GM12801 (cell line): ENCODE measurements around the gene MARK3.

ENCODE experiments used
- CTCF ChIP-seq: IDR thresholded peaks from one replicate; pipeline ENCODE4 v1.5.1; 2011; ENCODE audit warnings: control low read depth; ENCODE audit not compliant: insufficient read length; ENCODE audit errors: extremely low read depth

Gene MARK3

GRCh38 chr14:103463149-103463548 lies 77.9 kb downstream of the MARK3 start:
- no peak for TF ChIP-seq CTCF

DNA sequence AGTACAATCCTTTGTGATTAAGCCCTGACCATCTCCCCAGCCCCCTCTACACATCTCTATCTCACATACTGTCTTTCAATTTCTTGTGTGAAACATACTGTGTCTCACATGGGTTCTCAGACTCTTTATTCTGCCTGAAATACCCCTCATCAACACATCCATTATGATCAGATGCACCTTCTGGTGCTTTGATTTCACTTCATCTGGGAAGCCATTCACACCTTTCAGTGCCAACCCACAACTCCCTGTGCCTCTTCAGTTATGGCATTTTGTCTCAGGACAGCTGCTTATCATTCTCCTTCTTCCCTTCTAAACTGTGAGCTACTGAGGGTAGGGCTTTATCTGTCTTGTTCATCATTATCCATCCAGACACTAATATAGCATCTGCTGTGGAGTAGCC lies 78.6 kb downstream of the MARK3 start:
- no peak for TF ChIP-seq CTCF

DNA sequence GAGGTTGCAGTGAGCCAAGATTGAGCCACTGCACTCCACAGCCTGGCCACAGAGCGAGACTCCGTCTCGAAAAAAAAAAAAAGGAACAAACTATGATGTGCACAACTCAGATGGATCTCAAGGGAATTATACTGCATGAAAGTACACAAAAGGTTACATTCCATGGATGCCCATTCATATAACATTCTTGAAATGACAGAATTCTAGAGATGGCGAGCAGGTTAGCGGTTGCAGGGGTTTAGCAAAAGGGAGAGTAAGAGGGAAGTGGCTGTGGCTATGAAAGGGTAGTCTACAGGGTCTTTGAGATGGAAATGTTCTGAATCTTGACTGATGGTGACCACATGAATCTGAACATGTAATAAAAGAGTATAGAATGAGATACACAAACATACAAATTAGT lies 87.7 kb downstream of the MARK3 start:
- no peak for TF ChIP-seq CTCF

DNA sequence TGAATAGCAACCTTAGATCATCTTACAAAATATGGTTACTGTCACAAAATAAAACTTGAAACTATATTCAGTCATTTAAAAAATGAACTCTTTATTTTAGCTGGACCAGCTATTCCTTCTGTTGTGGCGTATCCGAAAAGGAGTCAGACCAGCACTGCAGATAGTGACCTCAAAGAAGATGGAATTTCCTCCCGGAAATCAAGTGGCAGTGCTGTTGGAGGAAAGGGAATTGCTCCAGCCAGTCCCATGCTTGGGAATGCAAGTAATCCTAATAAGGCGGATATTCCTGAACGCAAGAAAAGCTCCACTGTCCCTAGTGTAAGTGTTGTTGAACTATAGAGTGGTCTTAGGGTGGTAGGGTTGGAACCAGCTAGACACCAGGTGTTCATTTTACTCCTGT lies 89.7 kb downstream of the MARK3 start:
- no peak for TF ChIP-seq CTCF

DNA sequence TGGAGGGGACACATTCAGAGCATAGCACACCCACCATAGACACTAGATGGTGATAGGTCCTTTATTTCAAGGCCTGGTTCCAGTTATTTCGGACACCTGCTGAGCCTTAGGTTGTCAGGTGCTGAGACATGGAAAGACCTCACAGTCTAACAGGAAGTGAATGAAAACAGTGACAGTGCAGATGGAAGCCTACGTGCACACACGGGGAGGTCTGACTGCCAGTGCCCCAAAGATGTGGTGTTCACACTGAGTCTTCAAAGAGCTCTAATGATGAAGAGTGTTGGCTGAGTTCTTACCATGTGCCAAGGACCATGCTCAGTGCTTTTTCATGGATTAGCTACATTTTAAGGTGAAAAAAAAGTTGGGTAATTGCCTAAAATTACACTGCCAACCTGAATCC lies 90.8 kb downstream of the MARK3 start:
- TF ChIP-seq CTCF: no peak

GRCh38 chr14:103476631-103477030 lies 91.4 kb downstream of the MARK3 start:
- TF ChIP-seq CTCF: no peak

- TF ChIP-seq CTCF: no peak
Observed at GRCh38 chr14:103480595-103480994, 95.4 kb downstream of the MARK3 start.

DNA sequence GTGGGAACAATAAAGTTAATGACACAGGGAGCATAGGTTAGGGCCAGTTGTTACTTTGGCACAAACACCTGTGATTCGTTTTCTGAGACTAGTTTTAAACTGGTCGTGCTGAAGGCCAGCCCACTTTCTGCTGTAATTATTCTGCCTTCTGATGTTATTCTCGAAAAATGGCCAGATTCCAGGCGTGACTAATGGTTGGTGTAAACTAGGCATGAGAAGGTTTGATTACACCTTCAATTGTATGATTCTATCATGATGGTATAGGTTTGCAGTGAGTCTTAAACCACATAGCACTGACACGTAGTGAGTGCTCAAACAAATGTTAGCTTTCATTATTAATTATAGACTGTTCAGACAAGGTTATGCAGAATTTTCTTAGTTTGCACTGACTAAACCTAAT lies 98.4 kb downstream of the MARK3 start:
- no peak for TF ChIP-seq CTCF
